OCI-LY1 (cell line): ENCODE measurements around the gene CTNNA1.

Source experiments
- EZH2 ChIP-seq: fragments of 200-600 bp; sonication (generic), shearing (Covaris generic); IDR thresholded peaks from 2 replicates; pipeline ENCODE4 v1.8.0; 2017; ENCODE audit warnings: borderline replicate concordance, mixed run types, mild to moderate bottlenecking, antibody characterized with exemption, low read length, moderate library complexity, mixed read lengths
- TF ChIP-seq, protein P1 (sequence below): fragments of 200-600 bp; sonication (generic), shearing (Covaris generic); IDR thresholded peaks from 2 replicates; pipeline ENCODE4 v1.5.1; 2017; ENCODE audit warnings: mild to moderate bottlenecking, antibody characterized with exemption, low read length, moderate library complexity, mixed read lengths

DNA sequence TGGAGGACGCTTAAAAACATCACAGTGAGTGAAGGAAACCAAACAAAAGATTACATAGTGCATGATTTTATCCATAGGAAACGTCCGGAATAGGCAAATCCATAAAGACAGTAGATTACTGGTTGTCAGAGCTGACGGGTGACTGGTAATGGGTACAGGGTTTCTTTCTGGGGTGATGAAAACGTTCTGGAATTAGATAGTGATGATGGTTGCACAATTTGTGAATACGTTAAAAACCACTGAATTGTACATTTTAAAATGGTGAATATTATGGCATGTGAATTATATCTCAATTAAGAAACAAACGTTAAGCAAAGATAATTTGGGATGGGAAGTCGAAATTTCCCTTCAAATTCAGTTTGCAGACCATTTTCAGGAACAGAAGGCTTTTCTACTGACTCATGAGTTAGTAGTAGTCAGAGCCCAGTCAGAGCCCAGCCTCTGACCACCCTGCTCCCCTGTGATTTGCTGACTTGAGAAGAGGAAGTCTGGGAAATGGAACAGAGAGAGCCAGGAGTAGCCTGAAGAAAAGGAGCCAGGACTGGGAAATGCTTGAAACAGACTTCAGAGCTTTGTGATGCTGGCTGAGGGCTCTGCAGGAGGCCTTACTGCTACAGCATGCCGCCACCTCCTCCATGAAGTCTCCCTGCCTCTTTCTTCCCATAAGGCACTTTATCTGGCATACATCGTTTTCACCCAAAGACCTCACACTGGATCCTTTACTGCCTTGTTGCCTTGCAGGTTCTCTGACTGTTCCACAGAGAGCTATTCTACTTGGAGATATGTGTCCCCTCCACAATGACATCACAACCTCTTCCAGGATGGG lies 46.4 kb upstream of the CTNNA1 start:
- TF ChIP-seq, protein P1, sequence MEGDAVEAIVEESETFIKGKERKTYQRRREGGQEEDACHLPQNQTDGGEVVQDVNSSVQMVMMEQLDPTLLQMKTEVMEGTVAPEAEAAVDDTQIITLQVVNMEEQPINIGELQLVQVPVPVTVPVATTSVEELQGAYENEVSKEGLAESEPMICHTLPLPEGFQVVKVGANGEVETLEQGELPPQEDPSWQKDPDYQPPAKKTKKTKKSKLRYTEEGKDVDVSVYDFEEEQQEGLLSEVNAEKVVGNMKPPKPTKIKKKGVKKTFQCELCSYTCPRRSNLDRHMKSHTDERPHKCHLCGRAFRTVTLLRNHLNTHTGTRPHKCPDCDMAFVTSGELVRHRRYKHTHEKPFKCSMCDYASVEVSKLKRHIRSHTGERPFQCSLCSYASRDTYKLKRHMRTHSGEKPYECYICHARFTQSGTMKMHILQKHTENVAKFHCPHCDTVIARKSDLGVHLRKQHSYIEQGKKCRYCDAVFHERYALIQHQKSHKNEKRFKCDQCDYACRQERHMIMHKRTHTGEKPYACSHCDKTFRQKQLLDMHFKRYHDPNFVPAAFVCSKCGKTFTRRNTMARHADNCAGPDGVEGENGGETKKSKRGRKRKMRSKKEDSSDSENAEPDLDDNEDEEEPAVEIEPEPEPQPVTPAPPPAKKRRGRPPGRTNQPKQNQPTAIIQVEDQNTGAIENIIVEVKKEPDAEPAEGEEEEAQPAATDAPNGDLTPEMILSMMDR: no peak
- TF ChIP-seq EZH2: no peak
